Measurements from ENCODE around the gene MACROD2. TPM values are rescaled to one million over a fixed set of nuclear protein-coding genes. Genes with fewer than 3 reads are reported as not detected.

Gene MACROD2
- total RNA-seq, 4 donors from 2014 or later, result 2.1 to 28.1 (median 12.6) TPM

DNA sequence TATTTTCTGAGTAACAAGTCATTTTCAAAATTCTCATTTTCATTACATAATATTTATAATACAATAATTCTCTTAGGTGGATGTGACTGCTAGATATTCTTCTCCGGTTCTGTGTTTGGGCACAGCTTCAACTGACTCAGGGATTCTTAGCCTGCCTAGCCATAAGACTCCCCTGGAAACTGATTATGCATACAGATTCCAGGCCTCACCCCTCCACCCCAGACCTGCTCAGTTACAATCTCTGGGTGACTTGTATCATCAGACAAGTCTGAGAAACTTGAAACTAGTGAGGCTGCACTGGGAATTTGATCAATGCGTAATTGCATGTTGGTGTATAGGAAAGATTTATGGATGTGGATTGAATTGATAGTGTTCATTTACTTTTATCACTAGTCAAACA lies 316.7 kb downstream of the MACROD2 start:
- Histone ChIP-seq H3K27me3 (no peaks in the 10 kb centered on the region), H3K9me3 (no peaks in the 10 kb centered on the region), H3K27ac (no peak overlapping the region), H3K36me3 (no peaks in the 10 kb centered on the region), H3K4me1 (no peaks in the 10 kb centered on the region), H3K4me3 (no peak overlapping the region)
- no peak for DNase-seq
- TF ChIP-seq, protein P1, sequence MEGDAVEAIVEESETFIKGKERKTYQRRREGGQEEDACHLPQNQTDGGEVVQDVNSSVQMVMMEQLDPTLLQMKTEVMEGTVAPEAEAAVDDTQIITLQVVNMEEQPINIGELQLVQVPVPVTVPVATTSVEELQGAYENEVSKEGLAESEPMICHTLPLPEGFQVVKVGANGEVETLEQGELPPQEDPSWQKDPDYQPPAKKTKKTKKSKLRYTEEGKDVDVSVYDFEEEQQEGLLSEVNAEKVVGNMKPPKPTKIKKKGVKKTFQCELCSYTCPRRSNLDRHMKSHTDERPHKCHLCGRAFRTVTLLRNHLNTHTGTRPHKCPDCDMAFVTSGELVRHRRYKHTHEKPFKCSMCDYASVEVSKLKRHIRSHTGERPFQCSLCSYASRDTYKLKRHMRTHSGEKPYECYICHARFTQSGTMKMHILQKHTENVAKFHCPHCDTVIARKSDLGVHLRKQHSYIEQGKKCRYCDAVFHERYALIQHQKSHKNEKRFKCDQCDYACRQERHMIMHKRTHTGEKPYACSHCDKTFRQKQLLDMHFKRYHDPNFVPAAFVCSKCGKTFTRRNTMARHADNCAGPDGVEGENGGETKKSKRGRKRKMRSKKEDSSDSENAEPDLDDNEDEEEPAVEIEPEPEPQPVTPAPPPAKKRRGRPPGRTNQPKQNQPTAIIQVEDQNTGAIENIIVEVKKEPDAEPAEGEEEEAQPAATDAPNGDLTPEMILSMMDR (IDR thresholded peaks at IDR 0.05), result no peak
- no peak for TF ChIP-seq POLR2A (IDR thresholded peaks at IDR 0.05)
- intact Hi-C loops (cut with DNase I; ENCODE audit: low total_unique reads), result no loop called here

DNA sequence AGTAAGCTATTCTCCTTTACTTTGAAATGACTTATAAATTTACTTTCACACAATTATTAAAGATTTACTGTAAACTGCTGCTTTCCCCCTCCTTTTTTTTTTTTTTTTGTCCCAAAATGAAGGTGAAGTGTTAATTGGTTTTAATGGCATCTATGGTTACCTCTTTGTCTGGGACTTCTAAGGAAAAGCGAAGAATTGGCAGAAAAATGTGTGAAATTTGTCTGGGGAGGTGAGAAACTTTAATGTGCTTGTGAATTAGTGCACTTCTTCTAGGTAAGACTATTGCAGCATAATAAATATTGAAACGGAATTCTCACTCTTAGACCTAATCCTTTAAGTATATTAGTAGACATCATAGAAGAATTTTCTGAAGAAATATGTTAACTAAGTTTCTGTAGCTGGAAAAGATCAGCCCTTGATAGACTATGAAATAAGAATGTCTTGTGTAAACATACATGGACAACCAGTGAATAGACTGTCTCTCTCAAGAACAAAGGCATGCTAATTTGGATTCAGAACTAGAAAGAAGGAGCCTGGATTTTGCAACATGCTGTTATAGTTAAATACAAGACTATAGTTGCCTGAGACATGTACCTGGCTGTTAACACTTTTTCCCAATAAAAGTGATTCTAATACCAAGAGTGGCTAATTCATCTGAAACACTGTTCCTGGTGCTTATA lies 318.2 kb downstream of the MACROD2 start:
- H3K27ac ChIP-seq, result no peak overlapping the region
- intact Hi-C loops (cut with DNase I; ENCODE audit: low total_unique reads), result no loop called here
- no peaks in the 10 kb centered on the region for H3K4me1 ChIP-seq

DNA sequence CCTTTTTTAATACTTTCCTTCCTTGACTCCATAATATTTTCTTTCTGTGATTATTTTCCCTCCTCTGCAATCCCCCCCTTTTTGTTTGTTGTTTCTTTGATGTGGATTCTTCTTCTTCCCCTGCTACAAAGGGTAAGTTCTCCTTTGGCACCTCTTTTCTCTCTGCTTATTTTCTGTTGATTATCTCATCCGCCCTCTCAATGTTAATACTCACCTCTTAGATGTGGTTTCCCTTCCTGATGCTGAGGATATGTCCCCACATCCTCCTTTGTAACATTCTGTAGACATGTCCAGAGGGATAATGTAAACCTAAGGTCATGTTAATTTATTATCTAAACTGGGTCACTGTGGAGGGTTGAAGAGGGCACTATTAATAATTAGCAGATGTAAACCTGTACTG lies 324.4 kb downstream of the MACROD2 start:
- Histone ChIP-seq H3K27me3 (no peaks in the 10 kb centered on the region), H3K36me3 (no peaks in the 10 kb centered on the region), H3K4me1 (no peaks in the 10 kb centered on the region), H3K27ac (no peak overlapping the region), H3K4me3 (no peak overlapping the region), H3K9me3 (no peaks in the 10 kb centered on the region)
- no peak for DNase-seq
- intact Hi-C loops (cut with DNase I; ENCODE audit: low total_unique reads), result no loop called here
- no peak for TF ChIP-seq POLR2A (IDR thresholded peaks at IDR 0.05)
- TF ChIP-seq, protein P1 (IDR thresholded peaks at IDR 0.05), result no peak

More for the DNA sequence above, 318.2 kb downstream of the MACROD2 start:
- Histone ChIP-seq H3K9me3 (no peaks in the 10 kb centered on the region), H3K36me3 (no peaks in the 10 kb centered on the region), H3K27me3 (no peaks in the 10 kb centered on the region), H3K4me3 (no peak overlapping the region)
- no peak for TF ChIP-seq POLR2A (IDR thresholded peaks at IDR 0.05)
- TF ChIP-seq, protein P1 (IDR thresholded peaks at IDR 0.05), result no peak
- DNase-seq, result no peak

DNA sequence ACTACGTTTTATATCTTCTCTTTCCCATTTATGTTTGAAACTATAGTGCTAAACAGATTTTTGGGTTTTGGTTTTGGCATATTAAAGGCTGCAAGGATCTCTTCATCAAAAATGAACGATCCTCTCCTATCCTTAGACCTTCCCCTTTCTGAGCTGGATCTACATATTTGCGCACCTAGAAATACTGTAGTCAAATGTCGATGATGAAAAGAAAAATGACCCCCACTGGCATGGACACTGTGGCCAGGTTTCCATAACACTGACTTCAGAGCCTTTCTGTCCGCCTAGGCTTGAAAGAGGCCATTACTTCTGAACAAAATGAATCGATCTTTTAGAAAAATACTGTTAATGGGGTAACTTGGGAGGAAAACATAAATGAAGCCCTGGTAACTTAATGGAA lies 336.3 kb downstream of the MACROD2 start:
- TF ChIP-seq, protein P1 (IDR thresholded peaks at IDR 0.05), result no peak
- TF ChIP-seq POLR2A (IDR thresholded peaks at IDR 0.05), result no peak
- H3K27ac ChIP-seq, result no peak overlapping the region

DNA sequence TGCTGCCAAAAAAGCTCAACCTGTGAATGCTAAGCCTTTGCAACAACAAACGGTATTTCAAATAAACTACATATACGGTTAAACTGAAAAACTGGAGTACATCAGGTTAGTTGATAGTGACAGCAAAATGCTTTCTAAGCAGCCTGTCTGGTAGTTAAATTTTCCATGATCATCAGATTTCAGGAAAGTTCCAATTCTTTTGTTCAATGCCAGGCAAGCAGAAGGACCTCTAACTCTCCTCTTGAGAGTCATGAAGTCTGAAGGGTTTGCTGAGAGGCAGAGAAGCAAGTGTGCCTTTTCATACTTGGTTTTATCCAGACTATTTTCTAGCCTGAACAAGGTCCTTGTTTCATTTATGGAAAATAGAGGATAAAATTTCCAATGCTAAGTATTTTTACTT lies 337.6 kb downstream of the MACROD2 start:
- no peak for DNase-seq
- intact Hi-C loops (cut with DNase I; ENCODE audit: low total_unique reads), result no loop called here
- no peak for TF ChIP-seq POLR2A (IDR thresholded peaks at IDR 0.05)
- TF ChIP-seq, protein P1 (IDR thresholded peaks at IDR 0.05), result no peak
- no peaks in the 10 kb centered on the region for H3K27me3 ChIP-seq
- H3K4me3 ChIP-seq, result no peak overlapping the region
- no peak overlapping the region for H3K27ac ChIP-seq
- no peaks in the 10 kb centered on the region for H3K36me3 ChIP-seq
- no peaks in the 10 kb centered on the region for H3K9me3 ChIP-seq
- no peaks in the 10 kb centered on the region for H3K4me1 ChIP-seq

More for the DNA sequence above, 336.3 kb downstream of the MACROD2 start:
- Histone ChIP-seq H3K27me3 (no peaks in the 10 kb centered on the region), H3K4me1 (no peaks in the 10 kb centered on the region), H3K9me3 (no peaks in the 10 kb centered on the region), H3K36me3 (no peaks in the 10 kb centered on the region), H3K4me3 (no peak overlapping the region)
- intact Hi-C loops (cut with DNase I; ENCODE audit: low total_unique reads), result no loop called here
- DNase-seq, result no peak

Data from uterus (tissue), 4 donors.